GM23338 (cell line): ENCODE measurements around the gene CHD5. TPM values are rescaled to one million over a fixed set of nuclear protein-coding genes. Genes with fewer than 3 reads are reported as not detected.

ENCODE experiments used
- ATAC-seq: fragments of 200-7000 bp; cut with Tn5 transposase; 3 replicates; pipeline ENCODE4 v1.9.1; 2020
- DNase-seq: peaks from one replicate; pipeline ENCODE4 v3.0.0-alpha.2; 2015; ENCODE audit warnings: low spot score
- H2AFZ ChIP-seq: fragments of 200-600 bp; sonication (generic); 2 replicates; pipeline ENCODE4 v1.8.0; 2016; ENCODE audit warnings: antibody characterized with exemption, mild to moderate bottlenecking, moderate library complexity
- H3F3A ChIP-seq: fragments of 200-600 bp; sonication (generic); replicated peaks from 2 replicates; pipeline ENCODE4 v1.8.0; 2017; ENCODE audit warnings: antibody characterized with exemption, mixed run types, low read depth
- H3K27ac ChIP-seq: fragments of 200-600 bp; sonication (generic); 2 replicates; pipeline ENCODE4 v1.6.1; 2016; ENCODE audit warnings: low read depth
- H3K27me3 ChIP-seq: fragments of 200-600 bp; sonication (generic); 2 replicates; pipeline ENCODE4 v1.8.0; 2016; ENCODE audit warnings: mild to moderate bottlenecking, mixed run types, moderate library complexity; ENCODE audit not compliant: insufficient read depth
- H3K36me3 ChIP-seq: fragments of 200-600 bp; sonication (generic); 2 replicates; pipeline ENCODE4 v1.8.0; 2016; ENCODE audit warnings: mild to moderate bottlenecking; ENCODE audit not compliant: insufficient read depth
- H3K4me1 ChIP-seq: fragments of 200-600 bp; sonication (generic); 2 replicates; pipeline ENCODE4 v1.8.0; 2016; ENCODE audit warnings: mild to moderate bottlenecking, moderate library complexity; ENCODE audit not compliant: insufficient read depth
- H3K4me2 ChIP-seq: fragments of 200-600 bp; sonication (generic); 2 replicates; pipeline ENCODE4 v1.7.1; 2017; ENCODE audit warnings: mixed run types
- H3K4me3 ChIP-seq: fragments of 200-600 bp; sonication (generic); 2 replicates; pipeline ENCODE4 v1.6.1; 2016; ENCODE audit warnings: mixed run types
- H3K79me2 ChIP-seq: fragments of 200-600 bp; sonication (generic); replicated peaks from 2 replicates; pipeline ENCODE4 v1.8.0; 2017; ENCODE audit warnings: mild to moderate bottlenecking; ENCODE audit not compliant: insufficient read depth
- H3K9me2 ChIP-seq: fragments of 200-600 bp; sonication (generic); 2 replicates; pipeline ENCODE4 v1.8.0; 2017; ENCODE audit not compliant: insufficient read depth
- H4K20me1 ChIP-seq: fragments of 200-600 bp; sonication (generic); replicated peaks from 2 replicates; pipeline ENCODE4 v1.8.0; 2017; ENCODE audit warnings: mild to moderate bottlenecking; ENCODE audit not compliant: insufficient read depth
- H3K27ac Mint-ChIP-seq: 2 replicates; pipeline ENCODE4 v1.8.0; 2020; ENCODE audit warnings: inconsistent platforms, mild to moderate bottlenecking, moderate library complexity, mixed read lengths
- H3K27me3 Mint-ChIP-seq: 3 replicates; pipeline ENCODE4 v1.8.0; 2022; ENCODE audit warnings: low read depth, mild to moderate bottlenecking, moderate library complexity, mixed read lengths, inconsistent platforms; ENCODE audit not compliant: insufficient read depth, poor library complexity
- H3K36me3 Mint-ChIP-seq: 3 replicates; pipeline ENCODE4 v1.8.0; 2021; ENCODE audit warnings: low read depth, mild to moderate bottlenecking, inconsistent platforms, moderate library complexity, mixed read lengths
- H3K4me1 Mint-ChIP-seq: 3 replicates; pipeline ENCODE4 v1.8.0; 2020; ENCODE audit warnings: mild to moderate bottlenecking, inconsistent platforms, mixed read lengths
- H3K4me3 Mint-ChIP-seq: 3 replicates; pipeline ENCODE4 v1.8.0; 2021; ENCODE audit warnings: moderate library complexity, mild to moderate bottlenecking, inconsistent platforms, mixed read lengths
- H3K9me3 Mint-ChIP-seq: 3 replicates; pipeline ENCODE4 v1.8.0; 2020; ENCODE audit warnings: moderate library complexity, mild to moderate bottlenecking, inconsistent platforms, mixed read lengths
- CREB1 ChIP-seq: fragments of 250-450 bp; sonication (Bioruptor Pico); IDR thresholded peaks from 2 replicates; pipeline ENCODE4 v1.5.0; 2020; ENCODE audit warnings: low read depth, mild to moderate bottlenecking, moderate library complexity
- EZH2 ChIP-seq: fragments of 200-600 bp; sonication (generic); IDR thresholded peaks from one replicate; pipeline ENCODE4 v1.8.0; 2017; ENCODE audit warnings: antibody characterized with exemption, mild to moderate bottlenecking, low read depth; ENCODE audit not compliant: unreplicated experiment
- POLR2AphosphoS5 ChIP-seq: IDR thresholded peaks from 2 replicates; pipeline ENCODE4 v1.6.1; 2016; ENCODE audit warnings: antibody characterized with exemption, low read depth
- ZNF331 ChIP-seq: fragments of 250-450 bp; sonication (Bioruptor Pico); IDR thresholded peaks from 2 replicates; pipeline ENCODE4 v1.5.0; 2020; ENCODE audit warnings: low read depth, mild to moderate bottlenecking, moderate library complexity
- polyA plus RNA-seq: library from polyadenylated mRNA; unstranded; fragments of >200 nt; fragmentation: Nextera tagmentation; extraction: Ambion mirVana; gene quantifications from 2 replicates; pipeline ENCODE4 v1.2.1, GENCODE V29; 2016
- total RNA-seq: library from RNA; depleted of rRNA; stranded (reverse); fragments of >200 nt; shearing (Covaris generic); gene quantifications from 2 replicates; pipeline ENCODE4 v1.2.3, GENCODE V29; 2014
- TF ChIP-seq, protein P1 (sequence below): fragments of 250-450 bp; sonication (Bioruptor Pico); IDR thresholded peaks from 2 replicates; pipeline ENCODE4 v1.5.0; 2020; ENCODE audit warnings: mild to moderate bottlenecking, moderate library complexity
- TF ChIP-seq, protein P2 (sequence below), 2 experiments: fragments of 200-600 bp in 1 of 2; sonication (generic) in 1 of 2; conservative IDR thresholded peaks; 2 replicates each; pipeline versions ENCODE4 v1.5.1 to v1.6.1; 2016 to 2017; ENCODE audit warnings: antibody characterized with exemption in 2 of 2, low read depth in 2 of 2, mild to moderate bottlenecking in 2 of 2, moderate library complexity in 1 of 2
- TF ChIP-seq, protein P3 (sequence below): IDR thresholded peaks from one replicate; pipeline ENCODE4 v1.6.1; 2018; ENCODE audit warnings: antibody characterized with exemption; ENCODE audit not compliant: unreplicated experiment

The CHD5 gene
- total and polyA plus RNA-seq, 2 experiments from 2014 or later = 0.32 to 1.0 TPM

DNA sequence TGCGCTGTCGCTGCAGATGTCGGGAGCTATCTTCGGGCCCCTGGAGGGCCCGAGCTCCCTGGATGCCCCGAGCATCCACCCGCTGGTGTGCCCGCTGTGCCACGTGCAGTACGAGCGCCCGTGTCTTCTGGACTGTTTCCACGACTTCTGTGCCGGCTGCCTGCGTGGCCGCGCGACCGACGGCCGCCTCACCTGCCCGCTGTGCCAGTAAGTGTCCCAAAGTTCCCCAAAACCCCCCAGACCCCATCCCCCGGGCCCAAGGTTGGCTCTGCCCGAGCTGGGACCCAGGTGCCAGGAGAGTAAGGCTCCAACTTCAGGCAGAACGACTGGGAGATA, 26.4 kb upstream of the CHD5 start (continued):
- TF ChIP-seq, protein P1, sequence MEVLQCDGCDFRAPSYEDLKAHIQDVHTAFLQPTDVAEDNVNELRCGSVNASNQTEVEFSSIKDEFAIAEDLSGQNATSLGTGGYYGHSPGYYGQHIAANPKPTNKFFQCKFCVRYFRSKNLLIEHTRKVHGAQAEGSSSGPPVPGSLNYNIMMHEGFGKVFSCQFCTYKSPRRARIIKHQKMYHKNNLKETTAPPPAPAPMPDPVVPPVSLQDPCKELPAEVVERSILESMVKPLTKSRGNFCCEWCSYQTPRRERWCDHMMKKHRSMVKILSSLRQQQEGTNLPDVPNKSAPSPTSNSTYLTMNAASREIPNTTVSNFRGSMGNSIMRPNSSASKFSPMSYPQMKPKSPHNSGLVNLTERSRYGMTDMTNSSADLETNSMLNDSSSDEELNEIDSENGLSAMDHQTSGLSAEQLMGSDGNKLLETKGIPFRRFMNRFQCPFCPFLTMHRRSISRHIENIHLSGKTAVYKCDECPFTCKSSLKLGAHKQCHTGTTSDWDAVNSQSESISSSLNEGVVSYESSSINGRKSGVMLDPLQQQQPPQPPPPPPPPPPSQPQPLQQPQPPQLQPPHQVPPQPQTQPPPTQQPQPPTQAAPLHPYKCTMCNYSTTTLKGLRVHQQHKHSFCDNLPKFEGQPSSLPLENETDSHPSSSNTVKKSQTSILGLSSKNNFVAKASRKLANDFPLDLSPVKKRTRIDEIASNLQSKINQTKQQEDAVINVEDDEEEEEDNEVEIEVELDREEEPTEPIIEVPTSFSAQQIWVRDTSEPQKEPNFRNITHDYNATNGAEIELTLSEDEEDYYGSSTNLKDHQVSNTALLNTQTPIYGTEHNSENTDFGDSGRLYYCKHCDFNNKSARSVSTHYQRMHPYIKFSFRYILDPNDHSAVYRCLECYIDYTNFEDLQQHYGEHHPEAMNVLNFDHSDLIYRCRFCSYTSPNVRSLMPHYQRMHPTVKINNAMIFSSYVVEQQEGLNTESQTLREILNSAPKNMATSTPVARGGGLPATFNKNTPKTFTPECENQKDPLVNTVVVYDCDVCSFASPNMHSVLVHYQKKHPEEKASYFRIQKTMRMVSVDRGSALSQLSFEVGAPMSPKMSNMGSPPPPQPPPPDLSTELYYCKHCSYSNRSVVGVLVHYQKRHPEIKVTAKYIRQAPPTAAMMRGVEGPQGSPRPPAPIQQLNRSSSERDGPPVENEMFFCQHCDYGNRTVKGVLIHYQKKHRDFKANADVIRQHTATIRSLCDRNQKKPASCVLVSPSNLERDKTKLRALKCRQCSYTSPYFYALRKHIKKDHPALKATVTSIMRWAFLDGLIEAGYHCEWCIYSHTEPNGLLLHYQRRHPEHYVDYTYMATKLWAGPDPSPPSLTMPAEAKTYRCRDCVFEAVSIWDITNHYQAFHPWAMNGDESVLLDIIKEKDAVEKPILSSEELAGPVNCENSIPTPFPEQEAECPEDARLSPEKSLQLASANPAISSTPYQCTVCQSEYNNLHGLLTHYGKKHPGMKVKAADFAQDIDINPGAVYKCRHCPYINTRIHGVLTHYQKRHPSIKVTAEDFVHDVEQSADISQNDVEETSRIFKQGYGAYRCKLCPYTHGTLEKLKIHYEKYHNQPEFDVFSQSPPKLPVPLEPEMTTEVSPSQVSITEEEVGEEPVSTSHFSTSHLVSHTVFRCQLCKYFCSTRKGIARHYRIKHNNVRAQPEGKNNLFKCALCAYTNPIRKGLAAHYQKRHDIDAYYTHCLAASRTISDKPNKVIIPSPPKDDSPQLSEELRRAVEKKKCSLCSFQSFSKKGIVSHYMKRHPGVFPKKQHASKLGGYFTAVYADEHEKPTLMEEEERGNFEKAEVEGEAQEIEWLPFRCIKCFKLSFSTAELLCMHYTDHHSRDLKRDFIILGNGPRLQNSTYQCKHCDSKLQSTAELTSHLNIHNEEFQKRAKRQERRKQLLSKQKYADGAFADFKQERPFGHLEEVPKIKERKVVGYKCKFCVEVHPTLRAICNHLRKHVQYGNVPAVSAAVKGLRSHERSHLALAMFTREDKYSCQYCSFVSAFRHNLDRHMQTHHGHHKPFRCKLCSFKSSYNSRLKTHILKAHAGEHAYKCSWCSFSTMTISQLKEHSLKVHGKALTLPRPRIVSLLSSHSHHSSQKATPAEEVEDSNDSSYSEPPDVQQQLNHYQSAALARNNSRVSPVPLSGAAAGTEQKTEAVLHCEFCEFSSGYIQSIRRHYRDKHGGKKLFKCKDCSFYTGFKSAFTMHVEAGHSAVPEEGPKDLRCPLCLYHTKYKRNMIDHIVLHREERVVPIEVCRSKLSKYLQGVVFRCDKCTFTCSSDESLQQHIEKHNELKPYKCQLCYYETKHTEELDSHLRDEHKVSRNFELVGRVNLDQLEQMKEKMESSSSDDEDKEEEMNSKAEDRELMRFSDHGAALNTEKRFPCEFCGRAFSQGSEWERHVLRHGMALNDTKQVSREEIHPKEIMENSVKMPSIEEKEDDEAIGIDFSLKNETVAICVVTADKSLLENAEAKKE (CRISPR knock-in tag) = no peak
- no peak for TF ChIP-seq POLR2AphosphoS5
- TF ChIP-seq ZNF331 (CRISPR knock-in tag) = no peak
- no peak for TF ChIP-seq EZH2
- TF ChIP-seq, protein P2, sequence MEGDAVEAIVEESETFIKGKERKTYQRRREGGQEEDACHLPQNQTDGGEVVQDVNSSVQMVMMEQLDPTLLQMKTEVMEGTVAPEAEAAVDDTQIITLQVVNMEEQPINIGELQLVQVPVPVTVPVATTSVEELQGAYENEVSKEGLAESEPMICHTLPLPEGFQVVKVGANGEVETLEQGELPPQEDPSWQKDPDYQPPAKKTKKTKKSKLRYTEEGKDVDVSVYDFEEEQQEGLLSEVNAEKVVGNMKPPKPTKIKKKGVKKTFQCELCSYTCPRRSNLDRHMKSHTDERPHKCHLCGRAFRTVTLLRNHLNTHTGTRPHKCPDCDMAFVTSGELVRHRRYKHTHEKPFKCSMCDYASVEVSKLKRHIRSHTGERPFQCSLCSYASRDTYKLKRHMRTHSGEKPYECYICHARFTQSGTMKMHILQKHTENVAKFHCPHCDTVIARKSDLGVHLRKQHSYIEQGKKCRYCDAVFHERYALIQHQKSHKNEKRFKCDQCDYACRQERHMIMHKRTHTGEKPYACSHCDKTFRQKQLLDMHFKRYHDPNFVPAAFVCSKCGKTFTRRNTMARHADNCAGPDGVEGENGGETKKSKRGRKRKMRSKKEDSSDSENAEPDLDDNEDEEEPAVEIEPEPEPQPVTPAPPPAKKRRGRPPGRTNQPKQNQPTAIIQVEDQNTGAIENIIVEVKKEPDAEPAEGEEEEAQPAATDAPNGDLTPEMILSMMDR (conservative IDR thresholded peaks at IDR 0.05; ENCODE audit: low read depth in 2 of 2) = no peak

DNA sequence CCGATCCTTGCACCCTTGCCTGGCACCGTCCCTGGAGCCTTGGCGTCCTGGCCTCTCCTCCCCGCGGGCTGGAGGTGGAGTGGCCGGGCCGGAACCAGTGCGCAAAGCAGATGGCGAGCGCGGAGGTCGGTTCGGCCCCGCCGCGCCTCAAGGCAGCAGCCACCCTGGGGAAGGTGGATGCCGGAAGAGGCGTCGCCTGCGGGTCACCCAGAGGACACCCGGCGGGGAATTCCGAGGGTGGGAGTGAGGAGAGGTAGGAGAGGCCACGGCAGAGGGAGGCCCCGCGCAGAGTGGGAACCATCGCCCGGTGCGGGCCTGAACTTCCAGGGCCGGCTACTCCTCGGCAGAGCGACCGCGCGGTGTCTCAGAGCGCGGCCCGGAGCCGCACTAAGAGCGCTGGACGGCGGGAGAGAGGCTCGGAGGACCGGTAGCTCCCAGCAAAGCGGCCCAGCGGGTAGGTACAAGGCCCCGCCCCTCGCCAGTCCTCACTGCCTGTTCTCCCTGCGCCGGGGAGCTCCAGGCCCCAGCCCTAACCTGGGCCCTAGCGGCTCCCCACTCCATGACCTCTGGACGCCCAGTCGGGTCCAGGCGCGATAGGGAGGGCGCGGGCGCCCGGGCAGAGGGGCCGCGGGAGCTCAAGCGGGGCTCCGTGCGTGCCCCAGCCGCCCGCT, 25.9 kb upstream of the CHD5 start, which contains the start of gene RNF207:
RNF207 (plus strand) TSS at position 271 of the 671 bp plus-strand sequence. CDS start 417 bp downstream, outside the sequence.
- Mint-ChIP-seq H3K4me3 (peak within 1 kb of the TSS; percentile 63), H3K36me3 (no peaks in the 10 kb centered on the region), H3K27ac (no peak within 1 kb of the TSS), H3K4me1 (peaks cover 21% of the 10 kb centered on the region), H3K9me3 (no peaks in the 10 kb centered on the region; the same call in 2 of the 3 replicates), H3K27me3 (peaks cover 40% of the 10 kb centered on the region)
- H3K4me2 ChIP-seq = peak within 1 kb of the TSS; percentile 85
- peak; percentile 91 for DNase-seq
- H2AFZ ChIP-seq = peak within 1 kb of the TSS; percentile 89
- no peak within 1 kb of the TSS for H3K27ac ChIP-seq
- H3K27me3 ChIP-seq = peaks cover 48% of the 10 kb centered on the region
- H3K4me1 ChIP-seq = peaks cover 29% of the 10 kb centered on the region
- TF ChIP-seq CREB1 (CRISPR knock-in tag) = no peak
- TF ChIP-seq, protein P3, sequence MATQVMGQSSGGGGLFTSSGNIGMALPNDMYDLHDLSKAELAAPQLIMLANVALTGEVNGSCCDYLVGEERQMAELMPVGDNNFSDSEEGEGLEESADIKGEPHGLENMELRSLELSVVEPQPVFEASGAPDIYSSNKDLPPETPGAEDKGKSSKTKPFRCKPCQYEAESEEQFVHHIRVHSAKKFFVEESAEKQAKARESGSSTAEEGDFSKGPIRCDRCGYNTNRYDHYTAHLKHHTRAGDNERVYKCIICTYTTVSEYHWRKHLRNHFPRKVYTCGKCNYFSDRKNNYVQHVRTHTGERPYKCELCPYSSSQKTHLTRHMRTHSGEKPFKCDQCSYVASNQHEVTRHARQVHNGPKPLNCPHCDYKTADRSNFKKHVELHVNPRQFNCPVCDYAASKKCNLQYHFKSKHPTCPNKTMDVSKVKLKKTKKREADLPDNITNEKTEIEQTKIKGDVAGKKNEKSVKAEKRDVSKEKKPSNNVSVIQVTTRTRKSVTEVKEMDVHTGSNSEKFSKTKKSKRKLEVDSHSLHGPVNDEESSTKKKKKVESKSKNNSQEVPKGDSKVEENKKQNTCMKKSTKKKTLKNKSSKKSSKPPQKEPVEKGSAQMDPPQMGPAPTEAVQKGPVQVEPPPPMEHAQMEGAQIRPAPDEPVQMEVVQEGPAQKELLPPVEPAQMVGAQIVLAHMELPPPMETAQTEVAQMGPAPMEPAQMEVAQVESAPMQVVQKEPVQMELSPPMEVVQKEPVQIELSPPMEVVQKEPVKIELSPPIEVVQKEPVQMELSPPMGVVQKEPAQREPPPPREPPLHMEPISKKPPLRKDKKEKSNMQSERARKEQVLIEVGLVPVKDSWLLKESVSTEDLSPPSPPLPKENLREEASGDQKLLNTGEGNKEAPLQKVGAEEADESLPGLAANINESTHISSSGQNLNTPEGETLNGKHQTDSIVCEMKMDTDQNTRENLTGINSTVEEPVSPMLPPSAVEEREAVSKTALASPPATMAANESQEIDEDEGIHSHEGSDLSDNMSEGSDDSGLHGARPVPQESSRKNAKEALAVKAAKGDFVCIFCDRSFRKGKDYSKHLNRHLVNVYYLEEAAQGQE = peak; percentile 23
- no peak for TF ChIP-seq ZNF331 (CRISPR knock-in tag)
- peak; percentile 53 for TF ChIP-seq POLR2AphosphoS5
- no peaks in the 10 kb centered on the region for H4K20me1 ChIP-seq
- no peaks in the 10 kb centered on the region for H3K79me2 ChIP-seq
- H3K36me3 ChIP-seq = no peaks in the 10 kb centered on the region
- H3F3A ChIP-seq = peaks cover 10% of the 10 kb centered on the region; the same call in 1 of the 2 replicates
- peak within 1 kb of the TSS; percentile 70 for H3K4me3 ChIP-seq
- ATAC-seq = peak; percentile 65
- no peaks in the 10 kb centered on the region for H3K9me2 ChIP-seq
